Measurements from ENCODE around the gene DYNC2I2.

The DYNC2I2 gene

GRCh38 chr9:128642675-128643245, 13.9 kb downstream of the DYNC2I2 start:
- no peak overlapping the region for H2AFZ ChIP-seq (ENCODE audit: low read length)
- no peak for DNase-seq
- no peaks in the 10 kb centered on the region for H3K27me3 ChIP-seq (replicated peaks; ENCODE audit: insufficient read depth, low read length)
- H3K4me3 ChIP-seq (ENCODE audit: low read length): no peak overlapping the region
- no peak overlapping the region for H3K4me2 ChIP-seq (ENCODE audit: low read depth, low read length)
- H3K36me3 ChIP-seq (replicated peaks; ENCODE audit: insufficient read depth, low read length): no peaks in the 10 kb centered on the region
- H3F3A ChIP-seq (ENCODE audit: insufficient read depth, low read length): no peaks in the 10 kb centered on the region
- H3K9ac ChIP-seq (ENCODE audit: low read length): no peak overlapping the region
- H3K4me1 ChIP-seq (ENCODE audit: low read length): no peaks in the 10 kb centered on the region
- H3K9me3 ChIP-seq (replicated peaks; ENCODE audit: insufficient read depth, low read length): no peaks in the 10 kb centered on the region
- no peaks in the 10 kb centered on the region for H4K20me1 ChIP-seq (ENCODE audit: insufficient read depth, low read length)
- H3K79me2 ChIP-seq (ENCODE audit: low read length): peaks cover 16% of the 10 kb centered on the region
- TF ChIP-seq EZH2phosphoT487 (IDR thresholded peaks at IDR 0.05; ENCODE audit: low read length): no peak
- TF ChIP-seq EZH2 (optimal IDR thresholded peaks at IDR 0.05; ENCODE audit: low read depth, low read length): no peak
- TF ChIP-seq CTCF (IDR thresholded peaks at IDR 0.05; ENCODE audit: low read length): no peak
- no peak overlapping the region for H3K27ac ChIP-seq (ENCODE audit: low read length)
- no peaks in the 10 kb centered on the region for H3K9me2 ChIP-seq (replicated peaks; ENCODE audit: insufficient read depth, low read length)

- DNase-seq: no peak
- peaks cover 14% of the 10 kb centered on the region for H3K79me2 ChIP-seq (ENCODE audit: low read length)
- H3K9me3 ChIP-seq (replicated peaks; ENCODE audit: insufficient read depth, low read length): no peaks in the 10 kb centered on the region
- H3K4me1 ChIP-seq (ENCODE audit: low read length): no peaks in the 10 kb centered on the region
- H3K36me3 ChIP-seq (replicated peaks; ENCODE audit: insufficient read depth, low read length): no peaks in the 10 kb centered on the region
- no peaks in the 10 kb centered on the region for H3F3A ChIP-seq (ENCODE audit: insufficient read depth, low read length)
- no peak overlapping the region for H3K27ac ChIP-seq (ENCODE audit: low read length)
- no peak overlapping the region for H3K4me3 ChIP-seq (ENCODE audit: low read length)
- no peak overlapping the region for H3K4me2 ChIP-seq (ENCODE audit: low read depth, low read length)
- H2AFZ ChIP-seq (ENCODE audit: low read length): no peak overlapping the region
- no peaks in the 10 kb centered on the region for H3K9me2 ChIP-seq (replicated peaks; ENCODE audit: insufficient read depth, low read length)
- no peak for TF ChIP-seq EZH2 (optimal IDR thresholded peaks at IDR 0.05; ENCODE audit: low read depth, low read length)
- no peak for TF ChIP-seq CTCF (IDR thresholded peaks at IDR 0.05; ENCODE audit: low read length)
- TF ChIP-seq EZH2phosphoT487 (IDR thresholded peaks at IDR 0.05; ENCODE audit: low read length): no peak
- H3K9ac ChIP-seq (ENCODE audit: low read length): no peak overlapping the region
- H4K20me1 ChIP-seq (ENCODE audit: insufficient read depth, low read length): no peaks in the 10 kb centered on the region
- no peaks in the 10 kb centered on the region for H3K27me3 ChIP-seq (replicated peaks; ENCODE audit: insufficient read depth, low read length)
Measured at GRCh38 chr9:128640603-128641002, 16.0 kb downstream of the DYNC2I2 start.

DNA sequence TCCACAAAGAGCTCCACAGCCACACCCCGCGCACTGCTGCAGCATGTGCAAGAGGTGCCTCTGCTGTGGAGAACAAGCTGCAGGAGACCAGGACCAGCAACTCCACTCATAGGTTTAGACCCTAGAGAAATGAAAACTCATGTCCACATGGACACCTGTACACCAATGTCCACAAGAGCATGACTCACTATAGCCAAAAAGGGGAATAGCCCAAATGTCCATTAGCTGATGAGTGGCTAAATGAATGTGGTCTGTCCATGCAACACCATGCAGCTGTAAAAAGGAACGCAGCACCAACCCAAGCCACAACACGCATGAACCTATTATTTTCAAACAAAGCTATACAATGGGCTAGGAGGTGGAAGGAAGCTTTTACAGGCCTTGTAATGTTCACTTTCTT, 18.1 kb downstream of the DYNC2I2 start:
- H3K9ac ChIP-seq (ENCODE audit: low read length): no peak overlapping the region
- no peaks in the 10 kb centered on the region for H3K27me3 ChIP-seq (replicated peaks; ENCODE audit: insufficient read depth, low read length)
- no peaks in the 10 kb centered on the region for H3K9me3 ChIP-seq (replicated peaks; ENCODE audit: insufficient read depth, low read length)
- no peaks in the 10 kb centered on the region for H4K20me1 ChIP-seq (ENCODE audit: insufficient read depth, low read length)
- H3K36me3 ChIP-seq (replicated peaks; ENCODE audit: insufficient read depth, low read length): peaks cover 2% of the 10 kb centered on the region; the same call in 1 of the 2 replicates
- DNase-seq: no peak
- H3K9me2 ChIP-seq (replicated peaks; ENCODE audit: insufficient read depth, low read length): no peaks in the 10 kb centered on the region
- no peak overlapping the region for H3K4me2 ChIP-seq (ENCODE audit: low read depth, low read length)
- H3K4me3 ChIP-seq (ENCODE audit: low read length): no peak overlapping the region
- H3K4me1 ChIP-seq (ENCODE audit: low read length): no peaks in the 10 kb centered on the region
- H3F3A ChIP-seq (ENCODE audit: insufficient read depth, low read length): no peaks in the 10 kb centered on the region
- no peak overlapping the region for H2AFZ ChIP-seq (ENCODE audit: low read length)
- H3K27ac ChIP-seq (ENCODE audit: low read length): no peak overlapping the region
- H3K79me2 ChIP-seq (ENCODE audit: low read length): peaks cover 7% of the 10 kb centered on the region; the same call in 1 of the 2 replicates
- TF ChIP-seq EZH2 (optimal IDR thresholded peaks at IDR 0.05; ENCODE audit: low read depth, low read length) (no peak), CTCF (IDR thresholded peaks at IDR 0.05; ENCODE audit: low read length) (no peak), EZH2phosphoT487 (IDR thresholded peaks at IDR 0.05; ENCODE audit: low read length) (no peak)

Data from MM.1S (cell line).